HUDEP-2 (cell line): ENCODE results near the gene FEN1.

Experiments
- DNase-seq, 76 experiments: peaks; one replicate each; lab custom pipeline; 2025; ENCODE audit not compliant: unreplicated experiment in 76 of 76; lab: John Stamatoyannopoulos, UW

FEN1 gene

DNA sequence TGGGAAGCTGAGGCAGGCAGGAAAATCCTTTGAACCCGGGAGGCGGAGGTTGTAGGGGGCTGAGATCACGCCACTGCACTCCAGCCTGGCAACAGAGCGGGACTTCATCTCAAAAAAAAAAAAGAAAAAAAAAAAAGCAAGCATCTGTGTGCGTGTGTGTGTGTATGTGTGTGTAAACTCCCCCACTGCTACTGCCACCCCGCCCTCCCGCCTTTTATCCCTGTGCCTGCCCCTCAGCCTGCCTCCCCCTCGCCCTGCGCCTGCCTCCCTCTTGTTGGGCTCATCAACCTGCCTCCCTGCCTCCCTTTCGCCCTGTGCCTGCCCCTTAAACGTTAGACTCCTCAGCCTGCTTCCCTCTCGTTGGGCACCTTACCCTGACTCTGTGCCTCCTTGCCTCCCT is 18.3 kb upstream of the FEN1 start:
- peak in 1 of 76 experiments; percentile 30 for DNase-seq

DNA sequence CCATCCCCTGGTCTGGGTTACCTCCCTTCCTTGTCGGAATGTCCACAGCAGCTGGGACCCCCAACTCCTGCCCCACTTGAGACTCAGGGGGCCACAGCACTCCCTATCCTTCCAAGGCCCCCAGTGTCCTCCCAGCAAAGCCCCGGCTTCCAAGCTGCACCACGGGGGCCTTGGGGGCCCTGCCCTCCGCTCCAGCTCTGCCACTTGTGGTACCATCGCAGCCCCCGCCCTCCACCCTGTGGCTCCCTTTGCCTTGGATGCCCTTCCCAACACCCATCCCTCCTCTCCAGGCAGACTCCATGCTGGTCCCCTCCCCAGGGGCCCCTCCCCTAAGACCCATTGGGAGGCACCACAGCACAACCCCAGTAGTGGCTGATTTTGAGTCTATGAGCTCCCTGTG is 17.6 kb upstream of the FEN1 start:
- DNase-seq, result no peak

DNA sequence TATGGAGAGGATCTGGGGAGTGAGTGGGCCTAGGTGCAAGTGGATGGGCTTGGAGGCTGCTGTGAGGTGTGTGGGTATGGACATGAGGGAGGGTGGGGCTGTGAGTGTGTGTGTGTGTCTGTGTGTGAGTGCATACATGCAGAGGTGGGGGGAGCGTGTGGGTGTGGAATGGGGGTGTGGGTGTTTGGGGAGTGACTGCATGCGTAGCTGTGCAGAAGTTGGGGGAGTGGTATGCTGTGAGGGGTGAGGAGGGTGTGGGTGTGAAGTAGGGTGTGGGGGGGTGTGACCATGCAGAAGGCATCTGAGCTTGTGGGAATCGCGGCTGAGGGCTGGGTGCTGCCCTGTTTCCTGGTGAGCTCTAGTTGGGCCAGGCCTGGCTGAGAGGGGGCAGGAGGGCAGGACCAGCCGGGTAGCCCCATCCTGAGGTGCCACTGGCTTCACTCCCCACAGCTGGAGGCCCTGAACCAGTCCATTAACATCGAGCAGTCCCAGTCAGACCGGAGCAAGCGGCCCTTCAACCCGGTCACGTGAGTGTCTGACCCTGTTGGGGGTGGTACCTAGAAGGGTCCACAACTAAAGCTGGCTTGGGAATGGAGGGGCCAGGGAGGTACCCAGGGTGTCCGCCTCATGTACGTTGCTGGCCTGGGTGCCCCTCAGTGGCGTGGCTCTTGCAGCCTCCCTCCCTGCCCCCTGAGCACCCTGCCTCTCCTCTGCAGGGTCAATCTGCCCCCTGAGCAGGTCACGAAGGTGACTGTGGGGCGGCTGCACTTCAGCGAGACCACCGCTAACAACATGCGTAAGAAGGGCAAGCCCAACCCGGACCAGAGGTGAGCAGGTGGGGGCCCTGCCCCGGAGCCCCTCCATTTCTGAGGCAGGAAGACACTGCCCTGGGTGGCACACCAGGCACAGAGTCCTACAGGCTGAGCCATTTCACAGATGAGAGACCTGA is 16.8 kb upstream of the FEN1 start:
- DNase-seq, result peak in 7 of 76 experiments; percentile 15 to 46 (median 23)

DNA sequence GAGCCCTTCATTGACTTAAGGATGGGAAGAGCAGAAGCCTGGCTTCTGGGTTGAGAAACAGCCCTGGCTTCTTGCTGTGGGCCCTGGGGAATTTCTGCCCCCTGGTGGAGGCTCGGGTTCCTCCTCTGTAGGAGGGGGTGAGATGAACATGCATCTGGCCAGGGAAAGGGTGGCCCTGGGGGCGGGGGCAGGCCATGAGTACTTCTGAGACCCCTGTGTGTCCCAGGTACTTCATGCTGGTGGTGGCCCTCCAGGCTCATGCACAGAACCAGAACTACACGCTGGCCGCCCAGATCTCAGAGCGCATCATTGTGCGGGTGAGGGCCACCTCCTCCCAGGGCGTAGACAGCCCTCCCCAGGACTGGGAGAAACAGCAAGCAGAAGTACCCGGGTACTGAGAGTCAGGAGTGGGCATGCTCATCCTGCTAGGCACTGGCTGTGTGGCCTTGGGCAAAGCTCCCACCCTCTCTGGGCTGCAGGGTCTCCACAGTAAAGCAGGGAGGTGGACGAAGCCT is 16.1 kb upstream of the FEN1 start:
- peak in 62 of 76 experiments; percentile 5 to 79 (median 52) for DNase-seq

DNA sequence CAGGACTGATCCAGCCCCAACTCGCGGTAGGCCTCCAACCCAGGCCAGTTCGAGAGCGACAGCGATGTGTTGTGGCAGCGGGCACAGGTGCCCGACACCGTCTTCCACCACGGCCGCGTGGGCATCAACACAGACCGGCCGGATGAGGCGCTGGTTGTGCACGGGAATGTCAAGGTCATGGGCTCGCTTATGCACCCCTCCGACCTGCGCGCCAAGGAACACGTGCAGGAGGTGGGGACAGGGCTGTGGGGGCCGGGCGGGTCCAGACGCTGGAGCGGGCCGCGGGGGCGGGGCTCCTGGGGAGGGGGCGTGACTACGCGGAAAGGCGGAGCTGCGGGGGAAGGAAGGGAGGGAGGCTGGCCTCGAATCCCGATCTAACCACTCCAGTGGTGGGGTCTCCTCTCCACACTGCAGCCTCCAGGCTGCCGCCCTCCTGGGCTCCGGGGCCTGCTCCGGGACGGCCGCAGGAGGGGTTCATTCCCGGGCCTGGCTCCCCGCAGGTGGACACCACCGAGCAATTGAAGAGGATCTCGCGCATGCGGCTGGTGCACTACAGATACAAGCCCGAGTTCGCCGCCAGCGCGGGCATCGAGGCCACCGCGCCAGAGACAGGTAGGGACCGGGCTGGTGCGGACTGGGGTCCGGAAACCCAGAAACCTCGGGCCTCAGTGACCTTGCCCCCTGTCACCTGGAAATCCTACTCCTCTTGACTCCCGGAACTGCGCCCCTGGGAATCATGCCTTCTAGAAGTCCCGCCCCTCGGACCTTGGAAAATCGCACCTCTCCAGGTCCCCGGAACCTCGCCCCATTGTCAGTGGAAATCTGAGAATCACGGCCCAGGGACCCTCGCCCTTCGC is 15.2 kb upstream of the FEN1 start:
- peak in 15 of 76 experiments; percentile 6 to 42 (median 18) for DNase-seq

DNA sequence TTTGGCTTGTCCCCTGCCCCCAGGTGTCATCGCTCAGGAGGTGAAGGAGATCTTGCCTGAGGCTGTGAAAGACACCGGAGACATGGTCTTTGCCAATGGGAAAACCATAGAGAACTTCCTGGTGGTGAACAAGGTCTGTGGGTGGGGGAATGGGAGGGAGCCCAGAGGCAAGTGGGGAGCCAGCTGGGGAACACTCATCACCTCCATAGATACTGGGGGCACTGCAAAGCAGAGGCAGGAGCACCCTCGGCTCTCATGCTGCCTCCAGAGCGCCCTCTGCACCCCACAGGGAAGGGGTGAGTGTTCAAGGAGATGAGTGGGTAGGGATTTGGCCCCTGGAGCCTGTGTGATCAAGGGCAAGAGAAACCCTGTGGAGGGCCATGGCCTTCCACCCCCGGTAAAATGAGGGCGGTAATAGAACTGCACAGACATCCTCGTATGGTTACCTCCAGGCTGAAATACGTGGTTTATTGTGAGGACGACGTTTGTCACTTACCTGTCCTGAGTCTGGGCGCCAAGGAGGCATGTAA is 14.3 kb upstream of the FEN1 start:
- DNase-seq, result no peak

DNA sequence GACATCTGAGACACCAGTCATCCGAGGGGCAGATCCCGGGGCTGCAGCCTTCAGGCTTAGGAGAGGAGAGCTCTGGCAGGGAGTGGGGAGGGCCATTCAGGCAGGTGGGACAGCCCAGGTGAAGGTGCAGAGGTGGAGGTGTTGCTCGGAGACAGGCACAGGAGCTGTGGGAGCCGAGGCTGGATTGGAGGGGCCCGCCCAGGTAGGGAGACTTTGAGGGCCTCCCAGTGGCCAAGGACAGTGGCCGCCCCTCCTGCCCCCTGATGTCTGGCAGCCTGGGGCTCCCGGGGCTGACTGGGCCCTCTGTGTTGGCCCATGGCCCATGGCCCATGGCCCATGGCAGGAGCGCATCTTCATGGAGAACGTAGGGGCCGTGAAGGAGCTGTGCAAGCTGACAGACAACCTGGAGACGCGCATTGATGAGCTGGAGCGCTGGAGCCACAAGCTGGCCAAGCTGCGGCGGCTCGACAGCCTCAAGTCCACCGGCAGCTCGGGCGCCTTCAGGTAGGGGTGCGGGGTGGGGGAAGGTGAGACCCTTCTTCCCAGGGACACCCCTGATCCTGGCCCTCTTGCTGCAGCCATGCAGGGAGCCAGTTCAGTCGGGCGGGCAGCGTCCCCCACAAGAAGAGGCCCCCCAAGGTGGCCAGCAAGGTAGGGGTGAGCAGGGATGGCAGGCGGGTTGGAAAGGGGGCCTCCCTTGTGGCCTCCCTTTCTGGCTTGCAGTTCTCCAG is 13.6 kb upstream of the FEN1 start:
- no peak for DNase-seq

DNA sequence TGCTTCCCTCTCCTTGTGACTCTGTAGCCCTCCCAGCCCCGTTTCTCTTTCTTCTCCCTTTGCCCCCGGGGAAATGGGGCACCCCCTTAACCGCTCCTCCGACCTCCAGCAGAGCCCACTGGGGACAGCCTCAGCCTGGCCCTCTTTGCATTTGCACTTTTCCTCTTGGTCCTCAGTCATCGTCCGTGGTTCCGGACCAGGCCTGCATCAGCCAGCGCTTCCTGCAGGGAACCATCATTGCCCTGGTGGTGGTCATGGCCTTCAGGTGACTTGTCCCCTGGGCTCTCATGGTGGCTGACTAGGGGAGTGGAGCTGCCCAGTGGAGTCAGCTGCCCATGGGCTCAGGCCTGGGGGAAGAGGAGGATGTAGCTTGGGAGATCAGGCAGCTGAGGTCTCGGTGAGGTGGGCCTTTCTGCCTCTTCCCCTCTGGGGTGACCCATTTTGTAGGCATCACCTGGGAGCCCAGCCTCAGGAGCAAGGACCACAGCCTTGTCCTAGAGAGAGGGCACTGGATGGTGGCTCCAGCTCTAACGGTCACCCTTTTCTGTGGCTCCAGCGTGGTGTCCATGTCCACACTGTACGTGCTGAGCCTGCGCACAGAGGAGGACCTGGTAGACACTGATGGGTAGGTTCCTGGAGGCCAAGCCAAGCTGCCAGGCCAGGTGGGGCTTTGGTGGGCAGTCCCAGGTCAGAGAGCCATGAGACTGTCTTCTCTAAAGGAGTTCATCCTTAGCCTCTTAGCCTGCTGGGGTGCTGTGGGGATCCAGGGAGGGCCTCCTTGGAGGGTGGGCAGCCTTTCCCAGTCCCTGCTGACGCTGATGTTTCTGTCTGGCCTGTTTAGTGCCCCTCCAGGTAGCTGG is 12.8 kb upstream of the FEN1 start:
- DNase-seq, result no peak

DNA sequence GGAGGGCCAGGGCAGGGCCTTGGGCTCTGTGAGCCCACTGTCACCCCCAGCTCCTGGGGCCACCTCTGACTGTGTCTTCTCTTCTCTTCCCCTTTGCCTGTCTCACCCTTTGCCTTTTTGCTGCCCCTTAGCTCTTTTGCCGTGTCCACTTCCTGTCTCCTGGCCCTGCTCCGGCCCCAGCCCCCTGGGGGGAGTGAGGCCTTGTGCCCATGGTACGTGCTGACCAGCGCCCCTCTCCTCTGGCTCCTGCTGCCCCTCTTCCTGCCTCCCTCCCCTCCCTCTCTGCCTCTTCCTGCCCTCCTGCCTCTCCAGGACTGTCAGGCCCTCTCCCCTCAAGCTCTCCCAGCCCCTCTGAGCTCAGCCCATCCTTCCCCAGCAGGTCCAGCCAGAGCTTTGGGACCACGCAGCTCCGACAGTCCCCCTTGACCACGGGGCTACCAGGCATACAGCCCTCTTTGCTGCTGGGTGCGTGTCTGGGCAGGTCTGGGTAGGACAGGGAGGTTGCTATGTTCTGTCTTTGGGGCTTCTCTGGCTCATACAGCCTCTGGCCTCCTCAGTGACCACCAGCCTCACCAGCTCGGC is 12.0 kb upstream of the FEN1 start:
- DNase-seq, result no peak

DNA sequence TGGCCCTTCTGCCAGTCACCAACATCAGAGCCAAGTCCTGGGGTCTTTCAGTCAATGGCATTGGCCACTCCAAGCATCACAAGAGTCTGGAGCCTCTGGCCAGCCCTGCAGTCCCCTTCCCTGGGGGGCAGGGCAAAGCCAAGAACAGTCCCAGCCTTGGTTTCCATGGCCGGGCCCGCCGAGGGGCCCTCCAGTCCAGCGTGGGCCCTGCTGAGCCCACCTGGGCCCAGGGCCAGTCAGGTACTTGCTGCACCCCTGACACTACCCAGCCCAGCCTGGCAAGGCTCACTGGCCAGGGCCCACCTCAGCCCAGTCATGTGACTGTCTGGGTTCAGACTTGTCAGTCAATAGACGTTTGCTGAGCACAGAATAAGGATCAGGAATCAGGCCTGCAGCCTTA is 11.1 kb upstream of the FEN1 start:
- no peak for DNase-seq

DNA sequence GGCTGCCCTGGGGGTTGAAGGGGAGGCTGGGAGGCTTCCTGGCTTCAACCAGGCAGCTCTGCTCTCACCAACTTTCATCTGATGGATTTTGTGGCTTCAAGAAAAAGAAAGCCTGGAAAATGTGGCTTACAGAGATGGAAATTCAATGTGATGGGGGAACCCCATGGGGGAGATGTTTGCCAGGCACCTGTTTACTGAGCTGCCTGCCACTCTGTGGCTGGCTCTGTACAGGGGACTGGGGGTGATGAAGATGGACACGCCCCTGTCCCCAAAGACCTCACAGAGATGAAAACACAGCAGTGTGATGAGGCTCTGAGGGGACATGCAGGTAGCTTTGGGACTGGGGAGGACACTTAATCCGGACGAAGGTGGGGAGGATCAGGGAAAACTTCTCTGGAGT is 10.4 kb upstream of the FEN1 start:
- DNase-seq, result no peak

DNA sequence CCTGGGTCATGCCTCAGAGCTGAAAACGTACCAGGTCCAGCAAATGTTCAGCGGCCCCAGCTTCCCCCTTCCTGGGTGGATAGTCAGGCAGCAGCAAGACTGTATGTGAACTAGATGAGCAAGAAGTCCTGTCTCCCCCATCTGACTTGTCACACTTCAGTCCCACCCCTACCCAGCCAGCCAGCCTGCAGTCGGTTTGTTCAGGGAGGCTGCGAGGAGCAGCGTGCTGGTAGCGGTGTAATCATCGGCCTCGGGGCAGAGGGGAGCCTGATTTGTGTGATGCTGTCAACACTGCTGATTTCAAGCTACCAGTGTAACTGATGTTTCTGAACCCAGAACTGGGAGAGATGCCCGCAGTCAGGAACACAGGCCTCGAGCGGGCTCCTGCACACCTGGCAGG is 9.9 kb upstream of the FEN1 start:
- DNase-seq, result no peak

DNA sequence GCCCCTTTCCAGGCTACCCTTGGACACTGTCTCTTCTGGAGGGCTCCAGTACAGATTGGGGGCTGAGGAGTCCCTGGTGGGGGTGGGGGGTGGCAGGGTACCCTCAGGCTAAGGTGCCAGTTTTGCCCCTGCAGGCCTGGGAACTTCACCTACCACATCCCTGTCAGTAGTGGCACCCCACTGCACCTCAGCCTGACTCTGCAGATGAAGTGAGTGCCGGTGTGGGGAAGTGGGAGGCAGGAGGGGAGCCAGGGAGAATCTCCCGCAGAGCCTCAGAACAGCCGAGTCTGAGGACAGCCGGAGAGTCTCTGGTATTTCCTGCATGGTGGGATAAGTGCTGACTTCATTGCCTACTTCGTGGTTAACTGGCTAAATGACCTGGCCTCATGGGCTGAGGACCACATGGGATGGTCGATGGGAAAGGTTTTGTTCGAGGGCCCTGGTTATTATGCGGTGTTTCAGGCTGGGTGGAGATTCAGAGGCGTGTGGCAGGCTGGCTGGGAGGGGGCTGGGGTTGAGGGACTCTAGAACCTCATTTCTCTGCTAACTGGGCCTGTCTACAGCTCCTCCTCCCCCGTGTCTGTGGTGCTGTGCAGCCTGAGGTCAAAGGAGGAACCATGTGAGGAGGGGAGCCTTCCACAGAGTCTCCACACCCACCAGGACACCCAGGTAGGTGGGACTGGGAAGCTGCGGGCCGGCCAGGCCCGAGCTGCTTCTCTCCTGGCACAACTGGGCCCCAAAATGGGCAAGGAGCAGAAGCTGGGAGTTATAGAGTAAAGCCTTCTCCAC is 8.8 kb upstream of the FEN1 start:
- no peak for DNase-seq

DNA sequence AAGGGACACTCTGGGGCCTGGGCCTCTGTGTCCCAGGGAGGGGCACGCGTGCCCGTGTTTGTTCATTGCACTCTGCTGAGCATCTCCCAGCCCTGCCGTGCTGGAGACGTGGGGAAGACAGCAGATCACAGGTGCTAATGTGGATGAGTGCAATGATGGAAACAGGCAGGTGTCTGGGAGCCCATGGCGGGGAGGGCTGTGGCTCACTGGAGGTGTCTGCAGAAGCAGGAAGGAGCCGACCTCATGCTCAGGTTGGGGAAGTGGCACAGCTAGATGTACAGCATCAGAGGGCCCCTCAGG is 8.3 kb upstream of the FEN1 start:
- DNase-seq, result no peak

DNA sequence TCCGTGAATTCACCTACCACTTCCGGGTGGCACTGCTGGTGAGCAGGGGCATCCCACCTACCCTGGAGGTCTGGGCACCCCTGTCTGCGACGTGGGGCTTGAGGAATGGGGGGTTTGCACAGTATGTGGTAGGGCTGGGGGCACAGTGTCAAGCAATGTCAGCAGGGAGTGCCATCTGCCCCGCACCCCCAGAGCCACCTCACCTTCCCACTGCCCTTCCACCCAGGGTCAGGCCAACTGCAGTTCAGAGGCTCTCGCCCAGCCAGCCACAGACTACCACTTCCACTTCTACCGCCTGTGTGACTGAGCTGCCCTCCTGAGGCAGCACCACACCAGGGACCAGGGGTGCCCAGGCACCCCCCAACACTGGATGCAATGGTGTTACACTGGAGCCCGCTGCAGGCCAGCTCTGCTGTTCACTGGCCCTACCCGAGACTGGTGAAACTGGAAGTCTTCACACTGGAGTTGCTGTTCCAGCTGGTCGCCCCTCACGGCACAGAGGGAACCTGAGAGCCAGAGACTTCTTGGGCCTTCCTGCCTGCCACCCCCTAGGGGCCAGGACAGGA is 6.8 kb upstream of the FEN1 start:
- DNase-seq, result no peak

DNA sequence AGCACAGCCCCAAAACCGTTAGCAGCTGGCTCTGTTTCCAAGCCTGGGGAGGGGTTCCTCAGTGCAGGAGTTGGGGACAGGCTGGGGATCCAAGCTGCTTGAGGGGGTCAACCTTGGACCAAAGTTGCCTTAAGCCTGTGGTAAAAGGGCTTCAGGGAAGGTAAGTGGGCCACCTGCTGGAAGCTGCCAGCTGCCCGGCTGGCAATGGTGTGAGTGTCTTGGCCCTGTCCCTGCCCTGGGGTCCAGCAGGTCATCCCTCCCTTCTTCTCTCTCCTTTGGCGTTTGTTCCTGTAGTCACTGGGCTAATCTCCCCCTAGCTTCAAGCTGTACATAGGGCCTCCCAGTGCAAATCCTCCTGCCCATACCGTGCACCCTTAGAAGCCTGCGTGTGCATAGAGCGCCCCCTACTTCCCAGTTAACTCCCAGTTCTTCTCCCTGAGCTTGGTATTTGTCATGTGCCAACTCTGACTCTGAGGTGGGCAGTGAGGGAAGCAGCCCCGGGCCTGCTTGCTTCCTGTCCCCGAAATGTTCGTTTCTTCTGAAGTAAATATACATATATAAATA is 4.7 kb upstream of the FEN1 start:
- peak in 48 of 76 experiments; percentile 5 to 64 (median 28) for DNase-seq

DNA sequence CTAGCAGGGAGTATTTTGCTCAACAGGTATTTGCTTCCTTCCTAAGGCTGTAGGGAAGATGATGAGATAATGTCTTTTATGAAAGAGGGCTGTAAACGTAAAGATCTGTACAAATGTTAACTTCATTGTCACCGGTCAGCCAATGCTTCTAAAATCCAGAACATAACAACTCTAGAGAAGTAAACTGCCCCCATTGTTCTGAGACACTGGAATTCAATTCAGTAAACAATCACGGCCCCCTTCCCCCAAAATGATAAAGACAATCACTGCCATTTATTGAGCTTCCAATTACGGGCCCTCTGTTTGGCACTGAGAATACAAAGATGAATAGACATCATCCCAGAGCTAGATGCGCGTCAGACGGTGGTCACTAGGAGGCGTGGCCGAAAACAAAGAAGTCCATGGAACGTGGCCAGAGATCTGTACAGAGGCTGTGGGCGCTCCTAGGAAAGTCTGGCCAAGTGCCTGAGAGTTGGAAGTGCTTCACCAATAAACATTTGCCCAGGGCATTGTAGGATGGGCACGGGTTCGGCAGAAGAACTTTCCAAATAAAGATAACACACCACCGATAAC is 888 bp upstream of the FEN1 start:
- DNase-seq, result peak in 65 of 76 experiments; percentile 19 to 81 (median 54)
